HepG2 (cell line): ENCODE results near the gene ZNF467. TPM values are rescaled to one million over a fixed set of nuclear protein-coding genes. Genes with fewer than 3 reads are reported as not detected.

ENCODE experiments used
- ATAC-seq: fragments of 200-7000 bp; cut with Tn5 transposase; 3 replicates; pipeline ENCODE4 v1.9.1; 2020; ENCODE audit warnings: mild to moderate bottlenecking, moderate library complexity
- BruUV-seq: library from RNA; stranded (reverse); fragments of 400-500 nt; replicated peaks from 2 replicates; lab custom pipeline; 2021; lab: Mats Ljungman, UMichigan
- CTCF ChIA-PET: fragments of 300-600 bp; formaldehyde crosslinking; extraction: SDS; loops from one replicate; lab custom pipeline; 2021; ENCODE audit warnings: low total read pairs, inconsistent platforms, low intra/inter-chr PET ratio; lab: Yijun Ruan, JAX
- POLR2A ChIA-PET: fragments of 350-600 bp; sonication (Branson Sonifier 250); formaldehyde crosslinking; loops from one replicate; lab custom pipeline; 2020; ENCODE audit warnings: antibody characterized with exemption, inconsistent platforms; lab: Yijun Ruan, JAX
- DNase-seq: peaks from one replicate; pipeline ENCODE4 v3.0.0-alpha.2; 2015; ENCODE audit warnings: low spot score
- FAIRE-seq: peaks from 3 replicates; lab custom pipeline; 2011; peaks lifted over from hg19 to GRCh38; lab: Jason Lieb, UNC
- H2AFZ ChIP-seq: one replicate; pipeline ENCODE4 v1.6.1; 2011; ENCODE audit warnings: low read length, inconsistent platforms
- H3K27ac ChIP-seq: fragments of 300-600 bp; 3 replicates; pipeline ENCODE4 v1.8.0; 2011; ENCODE audit warnings: mixed run types, mild to moderate bottlenecking, mixed read lengths, low read length, inconsistent platforms; ENCODE audit not compliant: insufficient read depth; ENCODE audit errors: extremely low read length
- H3K27me3 ChIP-seq, 2 experiments: fragments of 200-600 bp in 1 of 2; 2 replicates in 1 of 2; 3 replicates in 1 of 2; pipeline versions ENCODE4 v1.6.0 to v1.8.0; 2011; ENCODE audit warnings: low read length in 2 of 2, mild to moderate bottlenecking in 2 of 2, moderate library complexity in 2 of 2, inconsistent platforms in 1 of 2; ENCODE audit not compliant: insufficient read depth in 2 of 2, control insufficient read depth in 1 of 2
- H3K36me3 ChIP-seq, 2 experiments: fragments of 200-600 bp in 1 of 2; replicated peaks in 1 of 2; 2 replicates in 1 of 2; 3 replicates in 1 of 2; pipeline versions ENCODE4 v1.5.1 to v1.8.0; 2011; ENCODE audit warnings: low read length in 2 of 2, inconsistent platforms in 1 of 2; ENCODE audit not compliant: insufficient read depth in 2 of 2, control insufficient read depth in 1 of 2
- H3K4me1 ChIP-seq: 2 replicates; pipeline ENCODE4 v1.5.1; 2012; ENCODE audit warnings: low read length, inconsistent platforms; ENCODE audit not compliant: insufficient read depth
- H3K4me2 ChIP-seq: 2 replicates; pipeline ENCODE4 v1.6.0; 2011; ENCODE audit warnings: low read depth, low read length, inconsistent platforms
- H3K4me3 ChIP-seq, 3 experiments: fragments of 200-600 bp in 1 of 3; sonication (generic), shearing (Covaris generic) in 1 of 3; replicated peaks in 1 of 3; 2 replicates each; pipeline ENCODE4 v1.5.1; 2011 to 2016; ENCODE audit warnings: low read length in 3 of 3, inconsistent platforms in 2 of 3, low read depth in 2 of 3, mild to moderate bottlenecking in 2 of 3, control low read depth in 1 of 3, mixed read lengths in 1 of 3; ENCODE audit not compliant: insufficient read depth in 1 of 3
- H3K79me2 ChIP-seq: one replicate; pipeline ENCODE4 v1.6.1; 2011; ENCODE audit warnings: low read length, inconsistent platforms; ENCODE audit not compliant: insufficient read depth
- H3K9ac ChIP-seq: 2 replicates; pipeline ENCODE4 v1.6.0; 2011; ENCODE audit warnings: mild to moderate bottlenecking, low read depth, low read length, inconsistent platforms; ENCODE audit not compliant: insufficient read depth
- H3K9me3 ChIP-seq: 2 replicates; pipeline ENCODE4 v1.5.1; 2012; ENCODE audit warnings: mild to moderate bottlenecking, low read length
- H4K20me1 ChIP-seq: 2 replicates; pipeline ENCODE4 v1.6.0; 2011; ENCODE audit warnings: inconsistent platforms, mild to moderate bottlenecking, low read length, moderate library complexity; ENCODE audit not compliant: insufficient read depth
- ADNP ChIP-seq: sonication (generic); formaldehyde crosslinking; IDR thresholded peaks from 2 replicates; pipeline ENCODE4 v1.4.0; 2020; ENCODE audit warnings: missing genetic modification reagents
- ARHGAP35 ChIP-seq: sonication (generic); formaldehyde crosslinking; IDR thresholded peaks from 2 replicates; pipeline ENCODE4 v1.9.0; 2022; ENCODE audit warnings: mild to moderate bottlenecking, inconsistent platforms, moderate library complexity, missing genetic modification reagents, borderline replicate concordance
- CCAR2 ChIP-seq: fragments of 200-400 bp; formaldehyde crosslinking; optimal IDR thresholded peaks from 2 replicates; pipeline ENCODE3; 2018; ENCODE audit warnings: low read depth, mild to moderate bottlenecking, low read length, moderate library complexity
- HDAC1 ChIP-seq: sonication (generic); formaldehyde crosslinking; IDR thresholded peaks from 2 replicates; pipeline ENCODE4 v1.5.1; 2020; ENCODE audit warnings: mild to moderate bottlenecking, missing genetic modification reagents
- HNRNPUL1 ChIP-seq: fragments of 200-400 bp; formaldehyde crosslinking; IDR thresholded peaks from 2 replicates; pipeline ENCODE4 v1.6.1; 2017; ENCODE audit warnings: low read depth, mild to moderate bottlenecking, low read length, moderate library complexity
- MAZ ChIP-seq, 2 experiments: sonication (generic) in 1 of 2; formaldehyde crosslinking in 1 of 2; IDR thresholded peaks; 2 replicates each; pipeline versions ENCODE4 v1.5.0 to v1.6.1; 2012 to 2020; ENCODE audit warnings: low read depth in 2 of 2, mild to moderate bottlenecking in 2 of 2, borderline replicate concordance in 1 of 2, improper control_type of control experiment in 1 of 2, low read length in 1 of 2, missing genetic modification reagents in 1 of 2, moderate library complexity in 1 of 2
- POLR2AphosphoS2 ChIP-seq: IDR thresholded peaks from 2 replicates; pipeline ENCODE4 v1.6.1; 2011; ENCODE audit warnings: low read depth, low read length, improper control_type of control experiment
- THAP11 ChIP-seq: IDR thresholded peaks from 2 replicates; pipeline ENCODE4 v1.6.1; 2016; ENCODE audit warnings: missing biosample characterization, missing genetic modification reagents
- ZNF160 ChIP-seq: sonication (generic); formaldehyde crosslinking; IDR thresholded peaks from 2 replicates; pipeline ENCODE4 v1.8.0; 2022; ENCODE audit warnings: mild to moderate bottlenecking, inconsistent platforms, missing genetic modification reagents
- ZNF720 ChIP-seq: sonication (generic); formaldehyde crosslinking; IDR thresholded peaks from 2 replicates; pipeline ENCODE4 v1.4.0; 2020; ENCODE audit warnings: missing genetic modification reagents
- ZSCAN22 ChIP-seq: sonication (generic); formaldehyde crosslinking; IDR thresholded peaks from 2 replicates; pipeline ENCODE4 v1.4.0; 2020; ENCODE audit warnings: mild to moderate bottlenecking, missing genetic modification reagents
- WGBS: methylation state at CpG from one replicate; pipeline ENCODE4 v1.1.6; 2017; ENCODE audit warnings: low lambda C conversion rate; 5-methylcytosine and 5-hydroxymethylcytosine counted together
- in situ Hi-C: cut with HindIII; loops from 2 replicates; pipeline ENCODE4 v1.10.0; 2017; ENCODE audit warnings: low pct_unique_long_range_greater_than_20kb; ENCODE audit not compliant: extremely low pct_ligation_motif_present
- intact Hi-C: fragments of 100-400 bp; cut with micrococcal nuclease; formaldehyde crosslinking; loops from one replicate; pipeline ENCODE4 v1.10.0; 2022; ENCODE audit not compliant: unreplicated experiment
- polyA plus RNA-seq, 8 experiments: library from polyadenylated mRNA; depleted of rRNA in 3 of 8; stranded (reverse) in 7 of 8; unstranded in 1 of 8; fragments of >200 nt; fragmentation: Illumina TruSeq in 4 of 8; extraction: Trizol in 4 of 8; gene quantifications; 2 replicates each; pipeline versions ENCODE4 v1.2.1 to v1.2.3, GENCODE V29; 2011 to 2016; ENCODE audit warnings: low read depth in 4 of 8, missing spikeins in 1 of 8, mixed read lengths in 1 of 8; ENCODE audit not compliant: insufficient read depth in 1 of 8
- total RNA-seq, 5 experiments: library from RNA; depleted of rRNA; stranded (reverse); fragments of >200 nt; fragmentation: Illumina TruSeq; extraction: Trizol; gene quantifications; 2 replicates each; pipeline ENCODE4 v1.2.3, GENCODE V29; 2016; ENCODE audit warnings: low read depth in 1 of 5
- TF ChIP-seq, protein P1 (sequence below): sonication (generic); formaldehyde crosslinking; IDR thresholded peaks from 2 replicates; pipeline ENCODE4 v1.5.0; 2020; ENCODE audit warnings: mild to moderate bottlenecking, missing genetic modification reagents, borderline replicate concordance
- TF ChIP-seq, protein P2 (sequence below): sonication (generic); formaldehyde crosslinking; IDR thresholded peaks from 2 replicates; pipeline ENCODE4 v1.5.0; 2020; ENCODE audit warnings: missing genetic modification reagents, mild to moderate bottlenecking, borderline replicate concordance
- TF ChIP-seq, protein P3 (sequence below): sonication (generic); formaldehyde crosslinking; IDR thresholded peaks from 2 replicates; pipeline ENCODE4 v1.5.0; 2020; ENCODE audit warnings: missing genetic modification reagents
- TF ChIP-seq, protein P4 (sequence below): sonication (generic); formaldehyde crosslinking; IDR thresholded peaks from 2 replicates; pipeline ENCODE4 v1.4.0; 2020; ENCODE audit warnings: mild to moderate bottlenecking, missing genetic modification reagents

ZNF467 gene
- total and polyA plus RNA-seq, 2 of the 13 experiments (the other 11 are each of a cell fraction or from before 2014, with no cell fraction given), result 0.03 TPM; not detected in 1

DNA sequence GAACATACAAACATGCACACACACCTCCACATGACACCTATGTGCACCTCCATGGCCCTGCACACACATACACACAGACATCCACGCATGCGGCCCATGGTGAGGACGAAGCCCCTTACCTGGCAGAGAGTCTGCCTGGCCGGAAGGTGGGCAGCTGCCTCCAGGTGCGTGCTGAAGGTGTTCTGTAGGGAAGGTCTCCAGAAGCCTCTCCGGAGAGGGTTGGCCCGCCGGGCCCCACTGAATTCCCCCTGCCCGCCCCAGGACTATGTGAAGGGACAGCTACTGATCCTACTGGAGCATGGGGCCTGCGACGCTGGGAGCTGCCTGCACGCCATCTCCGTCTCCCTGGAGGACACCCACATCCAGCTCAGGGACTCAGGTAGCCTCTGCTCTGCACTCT, 8.5 kb upstream of the ZNF467 start:
- intact Hi-C loops (no loop called here), in situ Hi-C loops (no loop called here)
- H4K20me1 ChIP-seq, result no peaks in the 10 kb centered on the region
- ATAC-seq (no peak), DNase-seq (no peak), FAIRE-seq (no peak)
- no peak overlapping the region for H2AFZ ChIP-seq
- no peak overlapping the region for H3K4me3 ChIP-seq
- H3K27me3 ChIP-seq, result peaks cover 14 to 48% of the 10 kb centered on the region in 2 experiments; a peak in 4 of 5 replicates
- ChIA-PET POLR2A (no interaction called here), CTCF (no interaction called here)
- H3K9ac ChIP-seq, result no peak overlapping the region
- no peak overlapping the region for H3K4me2 ChIP-seq
- H3K79me2 ChIP-seq, result no peaks in the 10 kb centered on the region
- H3K27ac ChIP-seq, result no peak overlapping the region
- H3K4me1 ChIP-seq, result no peaks in the 10 kb centered on the region
- 35% methylated on average over 4 of the region's 13 CpGs for WGBS
- no TSS peak for BruUV-seq
- no peaks in the 10 kb centered on the region for H3K9me3 ChIP-seq
- no peaks in the 10 kb centered on the region for H3K36me3 ChIP-seq
- TF ChIP-seq ADNP (no peak), CCAR2 (no peak), HNRNPUL1 (no peak), HDAC1 (CRISPR knock-in tag) (no peak), MAZ (IDR thresholded peaks at IDR 0.05; ENCODE audit: borderline replicate concordance, low read depth, low read length) (no peak), MAZ (CRISPR knock-in tag; IDR thresholded peaks at IDR 0.05; ENCODE audit: low read depth) (no peak), ZSCAN22 (CRISPR knock-in tag) (no peak), ZNF160 (no peak), ZNF720 (CRISPR knock-in tag) (no peak), ARHGAP35 (CRISPR knock-in tag) (no peak), THAP11 (CRISPR knock-in tag) (no peak), POLR2AphosphoS2 (no peak)
- TF ChIP-seq, protein P1, sequence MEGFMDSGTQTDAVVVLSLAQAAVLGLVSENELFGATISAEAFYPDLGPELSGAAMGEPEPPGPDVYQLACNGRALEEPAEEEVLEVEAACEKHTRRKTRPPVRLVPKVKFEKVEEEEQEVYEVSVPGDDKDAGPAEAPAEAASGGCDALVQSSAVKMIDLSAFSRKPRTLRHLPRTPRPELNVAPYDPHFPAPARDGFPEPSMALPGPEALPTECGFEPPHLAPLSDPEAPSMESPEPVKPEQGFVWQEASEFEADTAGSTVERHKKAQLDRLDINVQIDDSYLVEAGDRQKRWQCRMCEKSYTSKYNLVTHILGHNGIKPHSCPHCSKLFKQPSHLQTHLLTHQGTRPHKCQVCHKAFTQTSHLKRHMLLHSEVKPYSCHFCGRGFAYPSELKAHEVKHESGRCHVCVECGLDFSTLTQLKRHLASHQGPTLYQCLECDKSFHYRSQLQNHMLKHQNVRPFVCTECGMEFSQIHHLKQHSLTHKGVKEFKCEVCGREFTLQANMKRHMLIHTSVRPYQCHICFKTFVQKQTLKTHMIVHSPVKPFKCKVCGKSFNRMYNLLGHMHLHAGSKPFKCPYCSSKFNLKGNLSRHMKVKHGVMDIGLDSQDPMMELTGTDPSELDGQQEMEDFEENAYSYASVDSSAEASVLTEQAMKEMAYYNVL (CRISPR knock-in tag), result no peak
- TF ChIP-seq, protein P2, sequence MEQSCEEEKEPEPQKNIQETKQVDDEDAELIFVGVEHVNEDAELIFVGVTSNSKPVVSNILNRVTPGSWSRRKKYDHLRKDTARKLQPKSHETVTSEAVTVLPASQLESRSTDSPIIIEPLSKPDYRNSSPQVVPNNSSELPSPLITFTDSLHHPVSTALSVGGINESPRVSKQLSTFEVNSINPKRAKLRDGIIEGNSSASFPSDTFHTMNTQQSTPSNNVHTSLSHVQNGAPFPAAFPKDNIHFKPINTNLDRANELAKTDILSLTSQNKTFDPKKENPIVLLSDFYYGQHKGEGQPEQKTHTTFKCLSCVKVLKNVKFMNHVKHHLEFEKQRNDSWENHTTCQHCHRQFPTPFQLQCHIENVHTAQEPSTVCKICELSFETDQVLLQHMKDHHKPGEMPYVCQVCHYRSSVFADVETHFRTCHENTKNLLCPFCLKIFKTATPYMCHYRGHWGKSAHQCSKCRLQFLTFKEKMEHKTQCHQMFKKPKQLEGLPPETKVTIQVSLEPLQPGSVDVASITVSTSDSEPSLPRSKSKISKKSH (CRISPR knock-in tag), result no peak
- TF ChIP-seq, protein P3, sequence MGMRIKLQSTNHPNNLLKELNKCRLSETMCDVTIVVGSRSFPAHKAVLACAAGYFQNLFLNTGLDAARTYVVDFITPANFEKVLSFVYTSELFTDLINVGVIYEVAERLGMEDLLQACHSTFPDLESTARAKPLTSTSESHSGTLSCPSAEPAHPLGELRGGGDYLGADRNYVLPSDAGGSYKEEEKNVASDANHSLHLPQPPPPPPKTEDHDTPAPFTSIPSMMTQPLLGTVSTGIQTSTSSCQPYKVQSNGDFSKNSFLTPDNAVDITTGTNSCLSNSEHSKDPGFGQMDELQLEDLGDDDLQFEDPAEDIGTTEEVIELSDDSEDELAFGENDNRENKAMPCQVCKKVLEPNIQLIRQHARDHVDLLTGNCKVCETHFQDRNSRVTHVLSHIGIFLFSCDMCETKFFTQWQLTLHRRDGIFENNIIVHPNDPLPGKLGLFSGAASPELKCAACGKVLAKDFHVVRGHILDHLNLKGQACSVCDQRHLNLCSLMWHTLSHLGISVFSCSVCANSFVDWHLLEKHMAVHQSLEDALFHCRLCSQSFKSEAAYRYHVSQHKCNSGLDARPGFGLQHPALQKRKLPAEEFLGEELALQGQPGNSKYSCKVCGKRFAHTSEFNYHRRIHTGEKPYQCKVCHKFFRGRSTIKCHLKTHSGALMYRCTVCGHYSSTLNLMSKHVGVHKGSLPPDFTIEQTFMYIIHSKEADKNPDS (CRISPR knock-in tag), result no peak
- TF ChIP-seq, protein P4, sequence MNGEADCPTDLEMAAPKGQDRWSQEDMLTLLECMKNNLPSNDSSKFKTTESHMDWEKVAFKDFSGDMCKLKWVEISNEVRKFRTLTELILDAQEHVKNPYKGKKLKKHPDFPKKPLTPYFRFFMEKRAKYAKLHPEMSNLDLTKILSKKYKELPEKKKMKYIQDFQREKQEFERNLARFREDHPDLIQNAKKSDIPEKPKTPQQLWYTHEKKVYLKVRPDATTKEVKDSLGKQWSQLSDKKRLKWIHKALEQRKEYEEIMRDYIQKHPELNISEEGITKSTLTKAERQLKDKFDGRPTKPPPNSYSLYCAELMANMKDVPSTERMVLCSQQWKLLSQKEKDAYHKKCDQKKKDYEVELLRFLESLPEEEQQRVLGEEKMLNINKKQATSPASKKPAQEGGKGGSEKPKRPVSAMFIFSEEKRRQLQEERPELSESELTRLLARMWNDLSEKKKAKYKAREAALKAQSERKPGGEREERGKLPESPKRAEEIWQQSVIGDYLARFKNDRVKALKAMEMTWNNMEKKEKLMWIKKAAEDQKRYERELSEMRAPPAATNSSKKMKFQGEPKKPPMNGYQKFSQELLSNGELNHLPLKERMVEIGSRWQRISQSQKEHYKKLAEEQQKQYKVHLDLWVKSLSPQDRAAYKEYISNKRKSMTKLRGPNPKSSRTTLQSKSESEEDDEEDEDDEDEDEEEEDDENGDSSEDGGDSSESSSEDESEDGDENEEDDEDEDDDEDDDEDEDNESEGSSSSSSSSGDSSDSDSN (CRISPR knock-in tag), result no peak
